ENCODE data around the gene POU6F2. TPM values are rescaled to one million over a fixed set of nuclear protein-coding genes. Genes with fewer than 3 reads are reported as not detected.

POU6F2 gene
- polyA plus RNA-seq, 1 experiment: not detected

DNA sequence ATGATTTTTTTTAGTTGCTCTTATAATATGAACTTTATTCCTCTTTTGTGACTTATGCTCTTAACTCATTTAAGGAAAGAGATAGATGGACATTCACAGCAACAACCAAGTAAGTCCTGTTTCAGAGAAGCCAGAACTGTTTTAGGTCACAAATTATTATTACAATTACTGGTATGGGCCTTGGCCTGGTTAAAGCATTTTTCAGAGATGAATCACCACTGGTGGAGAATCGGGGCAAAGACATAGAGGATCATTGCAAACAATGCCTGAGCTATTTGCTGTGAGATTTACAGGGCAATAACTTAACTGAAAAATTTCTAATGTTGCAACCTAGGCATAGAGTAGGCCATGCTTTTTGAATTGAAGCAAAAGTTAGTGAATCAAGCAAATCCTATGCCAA is 450.5 kb downstream of the POU6F2 start:
- Histone ChIP-seq H3K27me3 (ENCODE audit: control insufficient read depth, insufficient read depth, low read length) (no peaks in the 10 kb centered on the region), H3K4me3 (ENCODE audit: low read depth, low read length) (no peak overlapping the region), H3K36me3 (ENCODE audit: control insufficient read depth, insufficient read depth, low read length) (no peaks in the 10 kb centered on the region)
- TF ChIP-seq, protein P1, sequence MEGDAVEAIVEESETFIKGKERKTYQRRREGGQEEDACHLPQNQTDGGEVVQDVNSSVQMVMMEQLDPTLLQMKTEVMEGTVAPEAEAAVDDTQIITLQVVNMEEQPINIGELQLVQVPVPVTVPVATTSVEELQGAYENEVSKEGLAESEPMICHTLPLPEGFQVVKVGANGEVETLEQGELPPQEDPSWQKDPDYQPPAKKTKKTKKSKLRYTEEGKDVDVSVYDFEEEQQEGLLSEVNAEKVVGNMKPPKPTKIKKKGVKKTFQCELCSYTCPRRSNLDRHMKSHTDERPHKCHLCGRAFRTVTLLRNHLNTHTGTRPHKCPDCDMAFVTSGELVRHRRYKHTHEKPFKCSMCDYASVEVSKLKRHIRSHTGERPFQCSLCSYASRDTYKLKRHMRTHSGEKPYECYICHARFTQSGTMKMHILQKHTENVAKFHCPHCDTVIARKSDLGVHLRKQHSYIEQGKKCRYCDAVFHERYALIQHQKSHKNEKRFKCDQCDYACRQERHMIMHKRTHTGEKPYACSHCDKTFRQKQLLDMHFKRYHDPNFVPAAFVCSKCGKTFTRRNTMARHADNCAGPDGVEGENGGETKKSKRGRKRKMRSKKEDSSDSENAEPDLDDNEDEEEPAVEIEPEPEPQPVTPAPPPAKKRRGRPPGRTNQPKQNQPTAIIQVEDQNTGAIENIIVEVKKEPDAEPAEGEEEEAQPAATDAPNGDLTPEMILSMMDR (IDR thresholded peaks at IDR 0.05; ENCODE audit: insufficient read depth, low read depth, low read length): no peak
- ChIA-PET CTCF (interaction anchor here (1.4 to 1.5 kb wide), 2 partner anchors 9 to 25 kb away, joined by 6 to 7 read pairs; no protein-coding TSS in a partner anchor), POLR2A (no interaction called here)
- peak; percentile 75 for DNase-seq (ENCODE audit: low read depth)

- no peak overlapping the region for H3K4me3 ChIP-seq (ENCODE audit: low read depth, low read length)
- H3K36me3 ChIP-seq (ENCODE audit: control insufficient read depth, insufficient read depth, low read length): no peaks in the 10 kb centered on the region
- DNase-seq (ENCODE audit: low read depth): no peak
- no peaks in the 10 kb centered on the region for H3K27me3 ChIP-seq (ENCODE audit: control insufficient read depth, insufficient read depth, low read length)
- ChIA-PET CTCF (no interaction called here), POLR2A (no interaction called here)
- TF ChIP-seq, protein P1 (IDR thresholded peaks at IDR 0.05; ENCODE audit: insufficient read depth, low read depth, low read length): no peak
Measured at GRCh38 chr7:39429421-39429820, 451.7 kb downstream of the POU6F2 start.

DNA sequence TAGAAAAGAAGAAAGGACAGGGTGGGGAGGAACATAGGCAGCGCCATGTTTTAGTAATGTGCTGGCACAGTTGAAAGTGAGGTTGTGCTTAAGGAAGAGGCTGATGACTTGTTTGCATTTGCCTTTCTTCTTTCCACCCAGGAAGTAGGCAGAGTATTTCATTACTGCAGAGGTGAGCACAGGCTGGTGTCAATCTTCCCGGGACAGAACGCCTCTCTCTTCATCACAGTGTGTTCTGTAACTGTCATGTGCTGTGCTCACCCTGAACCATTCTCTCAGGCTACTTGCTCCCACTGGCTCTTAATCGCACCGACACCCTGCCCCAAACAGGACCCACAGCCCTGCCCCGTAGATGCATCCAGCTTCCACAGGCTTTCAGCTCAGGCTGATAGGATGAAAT is 452.7 kb downstream of the POU6F2 start:
- TF ChIP-seq, protein P1 (IDR thresholded peaks at IDR 0.05; ENCODE audit: insufficient read depth, low read depth, low read length): no peak
- ChIA-PET CTCF (interaction anchor here (0.7 kb wide), 1 partner anchor 23 kb away, joined by 3 read pairs; no protein-coding TSS in a partner anchor), POLR2A (no interaction called here)
- Histone ChIP-seq H3K36me3 (ENCODE audit: control insufficient read depth, insufficient read depth, low read length) (no peaks in the 10 kb centered on the region), H3K27me3 (ENCODE audit: control insufficient read depth, insufficient read depth, low read length) (no peaks in the 10 kb centered on the region), H3K4me3 (ENCODE audit: low read depth, low read length) (no peak overlapping the region)
- no peak for DNase-seq (ENCODE audit: low read depth)

DNA sequence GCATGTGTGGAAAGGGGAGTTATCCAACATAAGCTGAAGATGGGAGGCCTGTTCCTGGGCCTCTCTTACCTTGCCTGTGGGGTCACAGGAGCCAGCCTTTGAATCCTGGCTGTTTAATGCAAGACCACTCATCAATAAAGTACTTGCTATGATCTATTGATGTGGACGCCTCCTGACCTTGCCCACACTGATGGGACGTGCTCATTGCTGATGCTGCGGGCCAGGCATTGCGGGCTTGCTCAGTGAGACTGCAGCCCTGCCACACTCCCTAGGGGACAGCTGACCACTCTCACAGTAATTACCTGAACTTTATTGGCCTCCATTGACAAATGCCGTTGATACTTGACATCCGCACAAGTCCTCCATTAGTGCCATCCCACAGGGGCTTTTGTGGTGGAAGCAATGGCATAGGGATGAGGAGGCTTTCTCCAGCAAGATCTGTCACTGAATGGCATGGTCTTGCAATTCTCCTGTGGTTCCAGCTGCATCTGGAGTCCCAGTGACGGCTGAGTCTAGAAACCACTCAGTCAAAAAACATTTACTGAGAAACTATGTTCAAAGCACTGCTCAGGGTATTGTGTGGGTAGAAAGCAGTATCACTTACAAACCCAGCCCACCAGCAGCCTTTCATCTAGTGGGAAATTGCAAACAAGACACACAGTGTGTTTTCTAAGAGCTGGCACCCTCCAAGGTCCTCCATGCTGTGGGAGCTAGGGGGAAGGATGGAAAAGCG is 453.4 kb downstream of the POU6F2 start:
- TF ChIP-seq, protein P1 (IDR thresholded peaks at IDR 0.05; ENCODE audit: insufficient read depth, low read depth, low read length): no peak
- POLR2A ChIA-PET: no interaction called here

DNA sequence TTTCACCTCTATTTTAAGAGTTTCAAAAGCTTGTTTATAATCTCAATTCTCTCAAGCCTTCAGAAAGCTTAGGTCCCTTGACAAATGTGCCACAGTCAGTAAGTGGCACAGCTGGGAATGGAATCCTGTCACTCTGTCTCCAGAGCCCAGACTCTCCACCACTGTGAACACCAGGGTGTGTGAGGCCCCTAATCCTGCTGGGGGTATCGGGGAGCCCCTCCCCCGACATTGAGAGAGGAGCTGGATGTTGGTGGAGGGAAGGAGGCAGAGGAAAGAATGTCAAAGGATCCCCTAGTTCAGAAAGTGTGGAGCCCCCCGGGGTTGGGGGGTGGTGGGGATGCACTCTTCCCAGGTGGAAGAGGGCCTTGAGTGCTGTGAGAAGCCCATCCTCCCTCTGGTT is 454.7 kb downstream of the POU6F2 start:
- no peak overlapping the region for H3K4me3 ChIP-seq (ENCODE audit: low read depth, low read length)
- CTCF ChIA-PET: no interaction called here
- no peaks in the 10 kb centered on the region for H3K27me3 ChIP-seq (ENCODE audit: control insufficient read depth, insufficient read depth, low read length)
- H3K36me3 ChIP-seq (ENCODE audit: control insufficient read depth, insufficient read depth, low read length): no peaks in the 10 kb centered on the region
- TF ChIP-seq, protein P1 (IDR thresholded peaks at IDR 0.05; ENCODE audit: insufficient read depth, low read depth, low read length): no peak
- no peak for DNase-seq (ENCODE audit: low read depth)
- POLR2A ChIA-PET: no interaction called here

More for the DNA sequence above, 453.4 kb downstream of the POU6F2 start:
- Histone ChIP-seq H3K36me3 (ENCODE audit: control insufficient read depth, insufficient read depth, low read length) (no peaks in the 10 kb centered on the region), H3K4me3 (ENCODE audit: low read depth, low read length) (no peak overlapping the region), H3K27me3 (ENCODE audit: control insufficient read depth, insufficient read depth, low read length) (no peaks in the 10 kb centered on the region)
- CTCF ChIA-PET: interaction anchor here (0.7 kb wide), 1 partner anchor 22 kb away, joined by 3 read pairs; no protein-coding TSS in a partner anchor
- no peak for DNase-seq (ENCODE audit: low read depth)

Data from BJ (cell line).